Upper lobe of left lung (tissue), 4 donors: Measurements from ENCODE around the gene SEMA6C.

Source experiments
- CTCF ChIP-seq, 6 experiments: fragments of 450-650 bp in 4 of 6; fragments of 200-600 bp in 2 of 6; sonication (generic) in 2 of 6; IDR thresholded peaks; one replicate each; pipeline ENCODE4 v1.5.1; 2016 to 2019; ENCODE audit warnings: antibody characterized with exemption in 6 of 6
- EP300 ChIP-seq, 4 donors: sonication (generic); formaldehyde crosslinking; IDR thresholded peaks; one replicate each; pipeline ENCODE4 v1.5.1; 2017; ENCODE audit warnings: antibody characterized with exemption in 4 of 4, control low read depth in 2 of 4

GRCh38 chr1:151085953-151086559 is 60.4 kb downstream of the SEMA6C start:
- no peak for TF ChIP-seq CTCF (IDR thresholded peaks at IDR 0.05)
- no peak for TF ChIP-seq EP300 (IDR thresholded peaks at IDR 0.05)
